Endodermal cell (in vitro differentiated cells): ENCODE results near the gene TPCN2. TPM values are rescaled to one million over a fixed set of nuclear protein-coding genes. Genes with fewer than 3 reads are reported as not detected.

Experiments
- DNase-seq: peaks from one replicate; pipeline ENCODE4 v3.0.0-alpha.2; 2017
- H3K27ac ChIP-seq: 2 replicates; pipeline ENCODE4 v1.5.1; 2013; ENCODE audit warnings: mild to moderate bottlenecking, low read depth, low read length, moderate library complexity
- H3K27me3 ChIP-seq: 2 replicates; pipeline ENCODE4 v1.6.1; 2013; ENCODE audit warnings: mild to moderate bottlenecking, low read length, moderate library complexity; ENCODE audit not compliant: insufficient read depth, control insufficient read depth, poor library complexity, severe bottlenecking
- H3K36me3 ChIP-seq: 2 replicates; pipeline ENCODE4 v1.7.0; 2013; ENCODE audit warnings: mild to moderate bottlenecking, low read length, moderate library complexity; ENCODE audit not compliant: control insufficient read depth, insufficient read depth
- H3K4me1 ChIP-seq: one replicate; pipeline ENCODE4 v1.7.0; 2013; ENCODE audit warnings: low read length; ENCODE audit not compliant: control insufficient read depth, insufficient read depth
- H3K4me3 ChIP-seq: 2 replicates; pipeline ENCODE4 v1.5.1; 2013; ENCODE audit warnings: mild to moderate bottlenecking, low read length, moderate library complexity
- H3K9ac ChIP-seq: 2 replicates; pipeline ENCODE4 v1.6.1; 2013; ENCODE audit warnings: mild to moderate bottlenecking, low read length, moderate library complexity; ENCODE audit not compliant: poor library complexity, severe bottlenecking; ENCODE audit errors: extremely low read depth
- H3K9me3 ChIP-seq: 2 replicates; pipeline ENCODE4 v1.6.1; 2013; ENCODE audit warnings: mild to moderate bottlenecking, low read length, moderate library complexity; ENCODE audit not compliant: control insufficient read depth
- H3K27ac Mint-ChIP-seq: 2 replicates; pipeline ENCODE4 v1.8.0; 2020; ENCODE audit warnings: mixed read lengths
- H3K27me3 Mint-ChIP-seq: 2 replicates; pipeline ENCODE4 v1.8.0; 2021; ENCODE audit warnings: mild to moderate bottlenecking, mixed read lengths; ENCODE audit not compliant: insufficient read depth
- H3K36me3 Mint-ChIP-seq: 2 replicates; pipeline ENCODE4 v1.8.0; 2020; ENCODE audit warnings: low read depth, mixed read lengths
- H3K4me1 Mint-ChIP-seq: 2 replicates; pipeline ENCODE4 v1.8.0; 2020; ENCODE audit warnings: mixed read lengths
- H3K4me3 Mint-ChIP-seq: 2 replicates; pipeline ENCODE4 v1.8.0; 2020; ENCODE audit warnings: mild to moderate bottlenecking, moderate library complexity, mixed read lengths
- H3K9me3 Mint-ChIP-seq: 2 replicates; pipeline ENCODE4 v1.8.0; 2020; ENCODE audit warnings: mild to moderate bottlenecking, mixed read lengths
- CTCF ChIP-seq: fragments of 200-600 bp; sonication (generic); conservative IDR thresholded peaks from 2 replicates; pipeline ENCODE4 v1.5.0; 2021; ENCODE audit warnings: antibody characterized with exemption, mild to moderate bottlenecking
- WGBS, 2 experiments: methylation state at CpG; one replicate each; pipeline versions ENCODE4 v1.1.5 to v1.1.7; 2013; ENCODE audit warnings: missing lambda C conversion rate in 2 of 2, mixed read lengths in 1 of 2; ENCODE audit not compliant: insufficient coverage in 1 of 2, insufficient read length in 1 of 2; 5-methylcytosine and 5-hydroxymethylcytosine counted together
- total RNA-seq, 2 donors: library from RNA; stranded (reverse); fragmentation: NEBNext Ultra II Directional in 1 of 2; extraction: Animal tissue kit (Norgen Biotek cat#: 25700) in 1 of 2; gene quantifications; 2 replicates in 1 of 2; 3 replicates in 1 of 2; pipeline ENCODE4 v1.2.1, GENCODE V29; 2021

The TPCN2 gene
- total RNA-seq, 2 donors from 2014 or later: 20.7 to 27.9 TPM

DNA sequence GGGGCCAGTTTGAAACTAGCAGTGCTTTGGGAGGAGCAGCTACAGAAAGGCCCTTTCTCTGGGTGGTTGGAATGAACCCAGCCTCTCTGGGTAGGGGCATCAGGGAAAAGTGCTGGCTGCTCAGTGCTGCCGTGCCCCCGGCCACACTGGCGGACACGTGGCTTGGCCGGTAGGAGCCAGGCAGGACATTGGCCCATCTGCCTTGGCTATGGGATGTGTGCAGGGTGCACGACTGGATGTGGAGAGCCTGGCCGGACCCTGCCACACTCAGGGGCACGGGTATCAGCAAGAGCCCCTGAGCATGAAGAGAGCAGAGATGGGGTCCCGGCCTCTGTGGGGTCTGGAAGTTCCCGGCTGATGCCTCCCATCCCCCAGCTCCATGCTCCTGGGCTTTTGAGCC lies 46.6 kb downstream of the TPCN2 start:
- Histone ChIP-seq H3K27me3 (no peaks in the 10 kb centered on the region), H3K9ac (no peak overlapping the region), H3K4me3 (no peak overlapping the region), H3K36me3 (peaks cover 18% of the 10 kb centered on the region), H3K9me3 (peaks cover 5% of the 10 kb centered on the region), H3K27ac (no peak overlapping the region), H3K4me1 (no peaks in the 10 kb centered on the region)
- WGBS, 2 experiments: 90 to 93% methylated on average over 2 to 10 of the region's 10 CpGs
- peaks cover 4% of the 10 kb centered on the region for H3K9me3 Mint-ChIP-seq
- peak overlapping the region; percentile 21 for H3K27ac Mint-ChIP-seq
- H3K4me3 Mint-ChIP-seq: no peak overlapping the region
- H3K27me3 Mint-ChIP-seq: no peaks in the 10 kb centered on the region
- no peak for DNase-seq
- peaks cover 4% of the 10 kb centered on the region for H3K4me1 Mint-ChIP-seq
- peaks cover 20% of the 10 kb centered on the region for H3K36me3 Mint-ChIP-seq
- no peak for TF ChIP-seq CTCF

DNA sequence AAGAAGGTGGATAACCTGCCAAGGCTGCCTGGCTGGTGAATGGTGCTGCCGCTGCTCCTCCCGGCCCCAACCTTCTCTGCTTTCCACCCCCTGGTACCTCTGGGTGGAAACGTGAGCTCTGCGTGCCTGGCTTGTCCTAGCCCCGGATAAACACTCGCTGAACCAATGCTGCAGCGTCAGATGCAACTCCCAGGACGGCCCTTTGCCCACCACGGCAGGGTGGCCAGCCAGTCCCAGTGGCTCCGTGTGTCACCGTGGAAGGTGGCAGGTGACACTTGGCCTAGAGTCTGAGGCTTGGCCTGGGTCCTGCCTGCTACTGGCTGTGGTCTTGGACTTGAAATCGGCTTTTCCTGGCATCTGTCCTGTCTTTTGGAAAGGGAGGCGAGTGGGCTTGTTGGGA lies 47.7 kb downstream of the TPCN2 start:
- Histone ChIP-seq H3K9ac (no peak overlapping the region), H3K27ac (no peak overlapping the region), H3K9me3 (peaks cover 3% of the 10 kb centered on the region), H3K36me3 (peaks cover 14% of the 10 kb centered on the region), H3K27me3 (no peaks in the 10 kb centered on the region), H3K4me3 (no peak overlapping the region), H3K4me1 (no peaks in the 10 kb centered on the region)
- WGBS, 2 experiments: 94% methylated on average over 13 of the region's 13 CpGs
- H3K27ac Mint-ChIP-seq: no peak overlapping the region
- H3K4me1 Mint-ChIP-seq: peaks cover 4% of the 10 kb centered on the region
- peaks cover 4% of the 10 kb centered on the region for H3K9me3 Mint-ChIP-seq
- DNase-seq: no peak
- no peak overlapping the region for H3K4me3 Mint-ChIP-seq
- H3K36me3 Mint-ChIP-seq: peaks cover 15% of the 10 kb centered on the region
- no peaks in the 10 kb centered on the region for H3K27me3 Mint-ChIP-seq
- TF ChIP-seq CTCF: no peak

DNA sequence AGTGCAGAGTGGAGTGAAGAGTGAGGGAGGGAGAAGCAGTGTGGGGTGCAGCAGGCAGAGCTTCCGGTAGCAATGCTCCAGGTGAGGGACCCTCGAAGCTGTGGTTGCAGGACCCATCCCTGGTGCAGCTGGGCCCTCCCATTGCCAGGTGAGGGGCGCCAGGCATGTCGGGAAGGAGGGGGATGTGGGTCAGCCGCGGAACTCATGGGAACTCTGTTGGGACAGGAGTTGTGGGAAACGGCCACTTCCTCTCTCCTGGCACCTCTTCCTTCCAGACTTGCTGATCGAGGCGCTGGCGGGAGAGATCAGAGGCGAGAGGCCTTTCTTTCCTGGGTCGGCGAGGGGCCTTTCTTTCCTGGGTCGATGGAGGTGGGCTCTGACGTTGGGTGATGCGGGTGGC lies 48.5 kb downstream of the TPCN2 start:
- Mint-ChIP-seq H3K27ac (no peak overlapping the region), H3K9me3 (no peaks in the 10 kb centered on the region)

More for the DNA sequence above, 48.5 kb downstream of the TPCN2 start:
- no peak for DNase-seq
- no peak overlapping the region for H3K4me3 ChIP-seq
- 91 to 93% methylated on average over 11 to 16 of the region's 16 CpGs for WGBS, 2 experiments
- no peak for TF ChIP-seq CTCF
- H3K9ac ChIP-seq: no peak overlapping the region
- no peaks in the 10 kb centered on the region for H3K9me3 ChIP-seq
- no peak overlapping the region for H3K27ac ChIP-seq
- Mint-ChIP-seq H3K4me1 (peaks cover 4% of the 10 kb centered on the region), H3K4me3 (no peak overlapping the region), H3K27me3 (no peaks in the 10 kb centered on the region), H3K36me3 (peaks cover 8% of the 10 kb centered on the region)
- H3K27me3 ChIP-seq: no peaks in the 10 kb centered on the region
- H3K36me3 ChIP-seq: peaks cover 7% of the 10 kb centered on the region
- H3K4me1 ChIP-seq: no peaks in the 10 kb centered on the region
